HG03039 (cell line): ENCODE measurements around the gene B3GNT7.
"Not testable (repeated sequence)": the region's sequence is repeated elsewhere in the genome, so short reads cannot be mapped to it uniquely, and the experiment has no call there.

ENCODE experiments used
- ATAC-seq: cut with Tn5 transposase; IDR thresholded peaks from one replicate; pipeline ENCODE4 v1.9.1; 2021; ENCODE audit warnings: mild to moderate bottlenecking, moderate library complexity; ENCODE audit not compliant: unreplicated experiment

Gene B3GNT7

GRCh38 chr2:231423176-231423575 lies 27.7 kb downstream of the B3GNT7 start:
- no peak for ATAC-seq

- no peak for ATAC-seq
These were observed 29.8 kb downstream of the B3GNT7 start for GRCh38 chr2:231425291-231425810.

DNA sequence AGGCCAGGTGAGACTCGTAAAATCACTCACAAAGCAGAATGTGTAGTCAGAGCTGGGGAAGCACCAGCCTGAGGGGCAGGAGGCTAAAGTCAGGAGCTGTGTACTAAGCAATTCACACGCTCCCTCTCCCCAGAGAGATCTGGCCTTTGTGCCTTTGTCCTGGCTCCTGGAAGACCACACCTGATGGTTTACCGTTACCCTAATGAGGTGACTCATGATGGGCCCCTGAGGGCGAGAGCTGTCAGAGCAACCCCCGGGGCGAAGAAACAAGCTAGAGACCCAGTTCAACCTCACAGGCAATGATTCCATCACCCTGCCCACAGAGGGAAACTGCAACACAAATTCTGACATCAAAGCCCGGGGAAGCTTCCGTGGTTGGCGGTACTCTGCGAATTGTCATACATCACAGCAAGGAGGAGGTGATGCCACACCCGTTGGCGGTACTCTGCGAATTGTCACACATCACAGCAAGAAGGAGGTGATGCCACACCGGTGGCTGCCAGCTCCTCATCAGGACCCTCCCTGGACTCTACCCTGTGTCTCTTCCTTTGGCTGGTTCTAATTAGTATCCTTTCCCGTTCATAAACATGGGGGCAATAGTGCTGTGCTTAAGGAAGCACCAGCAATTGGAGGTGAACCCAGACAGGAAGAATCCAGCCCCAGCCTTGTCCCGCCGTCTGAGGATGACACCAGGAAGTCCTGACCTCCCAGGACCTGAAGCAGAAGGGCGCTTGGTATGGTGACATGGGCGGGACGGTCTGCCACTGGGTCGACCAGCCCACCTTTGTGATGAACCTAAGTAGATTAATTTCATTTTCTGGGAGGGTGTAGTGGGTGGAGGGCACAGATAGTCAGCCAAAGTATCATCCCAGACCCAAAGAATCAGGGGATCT lies 30.5 kb downstream of the B3GNT7 start:
- ATAC-seq, result no peak

GRCh38 chr2:231427116-231427515 lies 31.6 kb downstream of the B3GNT7 start:
- no peak for ATAC-seq

DNA sequence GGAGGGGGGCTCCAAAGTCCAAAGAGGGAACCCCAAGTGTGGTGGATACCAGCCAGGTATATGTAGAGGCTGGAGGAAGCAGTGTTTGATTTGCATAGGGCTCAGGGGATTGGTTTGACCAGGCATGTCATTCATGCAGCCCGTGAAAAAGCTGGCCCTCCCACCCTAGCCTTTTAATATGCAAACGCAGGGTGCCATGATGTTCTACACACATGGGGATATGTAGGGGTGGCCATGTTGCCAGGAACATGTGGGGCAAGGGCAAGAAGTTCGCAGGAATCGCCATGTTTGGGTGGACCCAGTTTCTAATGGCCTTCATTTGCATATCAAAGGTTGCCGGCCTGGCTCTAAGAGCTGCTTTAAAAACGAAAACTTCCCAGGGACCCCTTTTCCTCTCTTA lies 33.6 kb downstream of the B3GNT7 start:
- no peak for ATAC-seq

DNA sequence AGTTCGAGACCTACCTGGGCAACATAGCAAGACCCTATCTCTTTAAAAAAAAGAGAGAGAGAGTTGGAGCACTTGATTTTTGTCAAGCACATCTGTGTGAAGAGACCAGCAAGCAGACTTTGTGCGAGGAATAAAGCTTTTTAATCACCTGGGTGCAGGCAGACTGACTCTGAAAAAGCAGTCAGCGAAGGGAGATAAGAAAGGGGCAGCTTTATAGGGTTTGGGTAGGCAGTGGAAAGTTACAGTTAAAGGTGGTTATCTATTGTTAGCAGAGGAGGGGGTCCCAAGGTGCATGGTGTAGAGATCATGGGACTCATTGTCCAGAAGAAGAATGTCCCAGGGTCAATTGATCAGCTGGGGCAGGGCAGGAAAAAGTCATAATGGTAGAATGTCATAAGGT lies 34.4 kb downstream of the B3GNT7 start:
- no peak for ATAC-seq

- not testable (repeated sequence) for ATAC-seq
These were observed 34.9 kb downstream of the B3GNT7 start for GRCh38 chr2:231430437-231430836.

DNA sequence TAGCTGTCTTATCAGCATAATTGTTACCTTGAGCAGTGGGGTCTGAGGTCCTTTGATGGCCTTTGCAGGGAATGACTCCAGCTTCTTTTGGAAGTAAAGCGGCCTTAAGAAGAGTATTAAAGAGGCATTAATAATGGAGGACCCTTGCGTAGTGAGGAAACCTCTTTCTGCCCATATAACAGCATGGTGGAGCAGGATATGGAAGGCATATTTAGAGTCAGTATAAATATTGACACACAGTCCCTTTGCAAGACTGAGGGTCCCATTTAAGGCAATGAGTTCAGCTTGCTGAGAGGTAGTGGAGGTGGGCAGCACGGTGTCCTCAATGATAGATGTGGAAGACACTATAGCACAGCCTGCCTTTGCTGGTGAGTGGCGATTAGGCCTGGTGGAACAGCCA lies 36.1 kb downstream of the B3GNT7 start:
- ATAC-seq, result no peak

GRCh38 chr2:231433990-231434389 lies 38.5 kb downstream of the B3GNT7 start:
- ATAC-seq, result no peak

- ATAC-seq, result no peak
These were observed 41.4 kb downstream of the B3GNT7 start for GRCh38 chr2:231436957-231437356.

DNA sequence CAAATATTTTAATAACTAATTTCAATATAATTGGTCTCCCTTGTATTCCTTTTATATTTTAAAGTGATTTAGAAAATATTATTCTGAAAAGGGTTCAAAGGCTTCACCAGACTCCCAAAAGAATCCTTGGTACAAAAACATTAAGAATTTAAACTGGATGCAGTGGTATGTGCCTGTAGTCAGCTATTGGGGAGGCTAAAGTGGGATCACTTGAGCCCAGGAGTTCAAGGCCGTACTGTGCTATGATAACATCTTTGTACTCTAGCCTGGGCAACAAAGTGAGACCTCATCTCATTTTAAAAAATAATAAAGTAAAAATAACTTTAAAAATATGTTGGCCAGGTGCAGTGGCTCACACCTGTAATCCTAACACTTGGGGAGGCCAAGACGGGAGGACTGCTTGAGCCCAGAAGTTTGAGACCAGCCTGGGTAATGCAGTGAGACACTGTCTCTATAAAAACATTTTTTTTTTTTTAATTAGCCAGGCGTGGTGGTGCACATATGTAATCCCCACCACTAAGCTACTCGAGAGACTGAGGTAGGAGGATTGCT lies 54.1 kb downstream of the B3GNT7 start:
- no peak for ATAC-seq

DNA sequence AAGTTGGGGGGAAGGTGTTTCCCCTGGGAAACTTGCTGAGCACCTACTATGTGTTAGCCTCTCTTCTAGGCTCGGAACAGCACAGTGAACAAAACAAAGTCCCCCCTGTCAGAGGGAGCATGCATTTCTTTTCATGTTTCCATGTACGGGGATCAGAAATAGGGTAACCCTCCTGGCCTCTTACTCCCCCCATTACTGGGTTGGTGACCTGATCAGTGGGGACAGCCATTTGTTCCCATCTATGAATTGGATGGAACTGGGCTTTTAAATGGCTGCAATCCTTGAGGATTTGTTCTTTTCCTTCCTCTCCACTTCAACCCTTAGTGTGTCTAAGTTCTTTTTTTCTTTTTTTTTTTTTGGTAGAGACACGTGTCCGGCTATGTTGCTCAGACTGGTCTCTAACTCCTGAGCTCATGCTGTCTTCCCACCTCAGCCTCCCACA lies 55.1 kb downstream of the B3GNT7 start:
- no peak for ATAC-seq
